ENCODE results near the gene APBB1IP.
"Not testable (repeated sequence)": the region's sequence is repeated elsewhere in the genome, so short reads cannot be mapped to it uniquely, and the experiment has no call there.

APBB1IP gene

GRCh38 chr10:26606389-26606877, 168.3 kb downstream of the APBB1IP start:
- not testable (repeated sequence) for H3K4me3 ChIP-seq (ENCODE audit: low read depth, low read length)
- TF ChIP-seq CTCF (conservative IDR thresholded peaks at IDR 0.05; ENCODE audit: low read depth, low read length): peak; percentile 35
- DNase-seq (ENCODE audit: low read depth): peak; percentile 2

GRCh38 chr10:26612151-26612915, 174.2 kb downstream of the APBB1IP start:
- TF ChIP-seq CTCF (conservative IDR thresholded peaks at IDR 0.05; ENCODE audit: low read depth, low read length): no peak
- DNase-seq (ENCODE audit: low read depth): no peak
- H3K4me3 ChIP-seq (ENCODE audit: low read depth, low read length): no peak overlapping the region

Measured in choroid plexus epithelial cell (primary cell).